ENCODE measurements around the gene BCL11B. TPM values are rescaled to one million over a fixed set of nuclear protein-coding genes. Genes with fewer than 3 reads are reported as not detected.

The BCL11B gene
- total RNA-seq, 2 experiments from 2014 or later, result not detected

DNA sequence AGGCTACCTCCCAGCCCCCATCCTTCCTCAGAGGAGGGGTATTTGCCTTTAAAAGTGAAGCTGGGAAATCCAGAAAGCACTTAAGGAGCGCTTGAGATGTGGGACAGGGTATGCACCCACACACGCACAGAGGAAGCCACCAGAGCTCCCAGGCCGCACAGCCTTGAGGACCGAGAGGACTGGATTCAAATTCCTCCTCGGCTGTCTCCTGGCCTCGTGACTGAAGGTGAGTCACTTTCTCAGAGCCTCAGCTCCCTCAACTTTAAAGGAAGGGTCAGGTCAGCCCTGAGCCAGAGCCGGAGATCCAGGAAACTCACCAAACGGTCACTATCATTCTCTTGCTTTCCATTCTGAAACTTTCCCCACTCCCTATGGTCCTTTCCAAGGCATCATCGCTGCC is 37.6 kb downstream of the BCL11B start:
- H3K9me2 ChIP-seq (ENCODE audit: insufficient read depth, low read length), result no peaks in the 10 kb centered on the region
- no TSS peak for BruUV-seq (replicated peaks)
- H3K4me3 ChIP-seq (ENCODE audit: low read depth, low read length, poor library complexity, severe bottlenecking), result no peak overlapping the region
- no peaks in the 10 kb centered on the region for H3K79me2 ChIP-seq (ENCODE audit: insufficient read depth, low read depth, low read length)
- DNase-seq (ENCODE audit: low spot score), result no peak
- H3K4me2 ChIP-seq (ENCODE audit: low read length), result no peak overlapping the region
- intact Hi-C loops (cut with micrococcal nuclease; ENCODE audit: unreplicated experiment), result no loop called here
- H4K20me1 ChIP-seq (ENCODE audit: insufficient read depth, low read length), result no peaks in the 10 kb centered on the region
- no peaks in the 10 kb centered on the region for H3K4me1 ChIP-seq (ENCODE audit: insufficient read depth, low read length, poor library complexity, severe bottlenecking)
- TF ChIP-seq EZH2phosphoT487 (IDR thresholded peaks at IDR 0.05; ENCODE audit: borderline replicate concordance, low read depth, low read length) (no peak), CTCF (conservative IDR thresholded peaks at IDR 0.05; ENCODE audit: low read length) (no peak)
- H3K9me3 ChIP-seq (ENCODE audit: low read length), result no peaks in the 10 kb centered on the region
- H3K27ac ChIP-seq (ENCODE audit: low read depth, low read length, poor library complexity, severe bottlenecking), result no peak overlapping the region
- H2AFZ ChIP-seq (ENCODE audit: low read length), result no peak overlapping the region
- ChIA-PET POLR2A (no interaction called here), CTCF (ENCODE audit: unreplicated experiment) (no interaction called here)
- no peaks in the 10 kb centered on the region for H3K36me3 ChIP-seq (ENCODE audit: insufficient read depth, low read length)

GRCh38 chr14:99233222-99234035 is 38.6 kb downstream of the BCL11B start:
- Histone ChIP-seq H3K4me1 (ENCODE audit: insufficient read depth, low read length, poor library complexity, severe bottlenecking) (no peaks in the 10 kb centered on the region), H3K27ac (ENCODE audit: low read depth, low read length, poor library complexity, severe bottlenecking) (no peak overlapping the region)
- DNase-seq (ENCODE audit: low spot score), result no peak

More at GRCh38 chr14:99233222-99234035, 38.6 kb downstream of the BCL11B start:
- Histone ChIP-seq H3K9me2 (ENCODE audit: insufficient read depth, low read length) (no peaks in the 10 kb centered on the region), H4K20me1 (ENCODE audit: insufficient read depth, low read length) (no peaks in the 10 kb centered on the region), H3K4me2 (ENCODE audit: low read length) (no peak overlapping the region), H3K79me2 (ENCODE audit: insufficient read depth, low read depth, low read length) (no peaks in the 10 kb centered on the region), H3K4me3 (ENCODE audit: low read depth, low read length, poor library complexity, severe bottlenecking) (no peak overlapping the region), H2AFZ (ENCODE audit: low read length) (no peak overlapping the region), H3K9me3 (ENCODE audit: low read length) (no peaks in the 10 kb centered on the region), H3K36me3 (ENCODE audit: insufficient read depth, low read length) (no peaks in the 10 kb centered on the region)
- intact Hi-C loops (cut with micrococcal nuclease; ENCODE audit: unreplicated experiment), result no loop called here
- POLR2A ChIA-PET, result no interaction called here
- CTCF ChIA-PET (ENCODE audit: unreplicated experiment), result no interaction called here
- no TSS peak for BruUV-seq (replicated peaks)
- no peak for TF ChIP-seq EZH2phosphoT487 (IDR thresholded peaks at IDR 0.05; ENCODE audit: borderline replicate concordance, low read depth, low read length)
- TF ChIP-seq CTCF (conservative IDR thresholded peaks at IDR 0.05; ENCODE audit: low read length), result no peak

Measured in OCI-LY7 (cell line).